ENCODE results near the gene ATL3. TPM values are rescaled to one million over a fixed set of nuclear protein-coding genes. Genes with fewer than 3 reads are reported as not detected.

ATL3 gene
- total RNA-seq = 10 to 100 TPM; 29.9 to 37.6 (median 32.4) TPM
- long read RNA-seq = 0 reads

- Histone ChIP-seq H3K27ac (peak within 1 kb of the TSS; percentile 93 to 98 (median 96)), H3K27me3 (no peaks in the 10 kb centered on the region), H3K4me3 (peak within 1 kb of the TSS; percentile 72 to 90 (median 81)), H3K4me1 (peaks cover 0 to 14% (median 9%) of the 10 kb centered on the region in 4 donors), H3K9me3 (no peaks in the 10 kb centered on the region), H3K36me3 (no peaks in the 10 kb centered on the region)
- TF ChIP-seq POLR2A (IDR thresholded peaks at IDR 0.05) = peak; percentile 76
- TF ChIP-seq CTCF (IDR thresholded peaks at IDR 0.05) = peak in 3 of 4 donors; percentile 9 to 22 (median 15)
- ATAC-seq = peak; percentile 92 to 97 (median 94)
- WGBS (ENCODE audit: insufficient coverage, low coverage, low lambda C conversion rate, missing lambda C conversion rate) = 86% methylated on average over 7 of the region's 69 CpGs
- intact Hi-C loops (cut with DNase I) = no loop called here
- DNase-seq = peak; percentile 98 to 99 (median 98)
These were observed at the start of gene ATL3 for GRCh38 chr11:63671322-63672155. Gene ATL3, minus strand, starts transcription at chr11:63671376. Its CDS starts 41 bp downstream, at chr11:63671335.

GRCh38 chr11:63720611-63721010 is 49.4 kb upstream of the ATL3 start:
- Histone ChIP-seq H3K9me3 (no peaks in the 10 kb centered on the region), H3K4me3 (no peak overlapping the region), H3K36me3 (no peaks in the 10 kb centered on the region), H3K4me1 (no peaks in the 10 kb centered on the region), H3K27ac (no peak overlapping the region), H3K27me3 (no peaks in the 10 kb centered on the region)
- intact Hi-C loops (cut with DNase I) = no loop called here
- ATAC-seq = no peak
- no peak for TF ChIP-seq CTCF (IDR thresholded peaks at IDR 0.05)
- TF ChIP-seq POLR2A (IDR thresholded peaks at IDR 0.05) = no peak
- no peak for DNase-seq
- WGBS (ENCODE audit: insufficient coverage, low coverage, low lambda C conversion rate, missing lambda C conversion rate) = 100% methylated on average over 2 of the region's 3 CpGs

- Histone ChIP-seq H3K9me3 (no peaks in the 10 kb centered on the region), H3K27ac (no peak overlapping the region), H3K4me1 (no peaks in the 10 kb centered on the region), H3K27me3 (no peaks in the 10 kb centered on the region), H3K36me3 (no peaks in the 10 kb centered on the region), H3K4me3 (no peak overlapping the region)
- ATAC-seq = no peak
- DNase-seq = no peak
- TF ChIP-seq CTCF (IDR thresholded peaks at IDR 0.05) (no peak), POLR2A (IDR thresholded peaks at IDR 0.05) (no peak)
- intact Hi-C loops (cut with DNase I) = no loop called here
- no CpG with 5 or more reads among the region's 2 CpGs for WGBS (ENCODE audit: insufficient coverage, low coverage, low lambda C conversion rate, missing lambda C conversion rate)
These were observed 48.8 kb upstream of the ATL3 start for GRCh38 chr11:63719987-63720386.

- H3K27me3 ChIP-seq = no peaks in the 10 kb centered on the region
- no peaks in the 10 kb centered on the region for H3K4me1 ChIP-seq
- no peak overlapping the region for H3K27ac ChIP-seq
- no peaks in the 10 kb centered on the region for H3K9me3 ChIP-seq
- ATAC-seq (no peak), DNase-seq (no peak)
- no peak for TF ChIP-seq POLR2A (IDR thresholded peaks at IDR 0.05)
- no peak for TF ChIP-seq CTCF (IDR thresholded peaks at IDR 0.05)
- no peaks in the 10 kb centered on the region for H3K36me3 ChIP-seq
- intact Hi-C loops (cut with DNase I) = no loop called here
- 86% methylated on average over 1 of the region's 1 CpG for WGBS (ENCODE audit: insufficient coverage, low coverage, low lambda C conversion rate, missing lambda C conversion rate)
- no peak overlapping the region for H3K4me3 ChIP-seq
These were observed 47.8 kb upstream of the ATL3 start for GRCh38 chr11:63719001-63719400.

Data from right lobe of liver (tissue), 6 donors.